ENCODE results near the gene OXCT1.

The OXCT1 gene

GRCh38 chr5:41794471-41794870 is 75.8 kb downstream of the OXCT1 start:
- TF ChIP-seq POLR2AphosphoS5 (IDR thresholded peaks at IDR 0.05; ENCODE audit: low read depth, low read length) (peak; percentile 41; the same call in 1 of the 2 replicates), SIN3A (IDR thresholded peaks at IDR 0.05; ENCODE audit: borderline replicate concordance, insufficient read depth, low read length) (no peak), TAF1 (IDR thresholded peaks at IDR 0.05; ENCODE audit: borderline replicate concordance, insufficient read depth, low read length) (no peak), FOXP2 (optimal IDR thresholded peaks at IDR 0.05; ENCODE audit: borderline replicate concordance, extremely low read depth, extremely low read length, insufficient read depth) (no peak)

GRCh38 chr5:41793141-41793770 is 77.0 kb downstream of the OXCT1 start:
- TF ChIP-seq FOXP2 (optimal IDR thresholded peaks at IDR 0.05; ENCODE audit: borderline replicate concordance, extremely low read depth, extremely low read length, insufficient read depth): no peak
- TF ChIP-seq POLR2AphosphoS5 (IDR thresholded peaks at IDR 0.05; ENCODE audit: low read depth, low read length): peak; percentile 28; the same call in 1 of the 2 replicates

GRCh38 chr5:41790038-41790776 is 80.0 kb downstream of the OXCT1 start:
- TF ChIP-seq FOXP2 (optimal IDR thresholded peaks at IDR 0.05; ENCODE audit: borderline replicate concordance, extremely low read depth, extremely low read length, insufficient read depth) (no peak), POLR2AphosphoS5 (IDR thresholded peaks at IDR 0.05; ENCODE audit: low read depth, low read length) (no peak), REST (IDR thresholded peaks at IDR 0.05; ENCODE audit: insufficient read depth in 1 of 2, low read depth in 2 of 2, low read length in 2 of 2) (no peak), TAF1 (IDR thresholded peaks at IDR 0.05; ENCODE audit: borderline replicate concordance, insufficient read depth, low read length) (no peak), SIN3A (IDR thresholded peaks at IDR 0.05; ENCODE audit: borderline replicate concordance, insufficient read depth, low read length) (no peak)

GRCh38 chr5:41789434-41789833 is 80.8 kb downstream of the OXCT1 start:
- no peak for TF ChIP-seq SIN3A (IDR thresholded peaks at IDR 0.05; ENCODE audit: borderline replicate concordance, insufficient read depth, low read length)
- no peak for TF ChIP-seq TAF1 (IDR thresholded peaks at IDR 0.05; ENCODE audit: borderline replicate concordance, insufficient read depth, low read length)
- TF ChIP-seq POLR2AphosphoS5 (IDR thresholded peaks at IDR 0.05; ENCODE audit: low read depth, low read length): no peak
- no peak for TF ChIP-seq FOXP2 (optimal IDR thresholded peaks at IDR 0.05; ENCODE audit: borderline replicate concordance, extremely low read depth, extremely low read length, insufficient read depth)
- no peak for TF ChIP-seq REST (IDR thresholded peaks at IDR 0.05; ENCODE audit: insufficient read depth in 1 of 2, low read depth in 2 of 2, low read length in 2 of 2)

GRCh38 chr5:41788941-41789368 is 81.3 kb downstream of the OXCT1 start:
- TF ChIP-seq SIN3A (IDR thresholded peaks at IDR 0.05; ENCODE audit: borderline replicate concordance, insufficient read depth, low read length) (no peak), TAF1 (IDR thresholded peaks at IDR 0.05; ENCODE audit: borderline replicate concordance, insufficient read depth, low read length) (no peak), POLR2AphosphoS5 (IDR thresholded peaks at IDR 0.05; ENCODE audit: low read depth, low read length) (no peak), FOXP2 (optimal IDR thresholded peaks at IDR 0.05; ENCODE audit: borderline replicate concordance, extremely low read depth, extremely low read length, insufficient read depth) (no peak), REST (IDR thresholded peaks at IDR 0.05; ENCODE audit: insufficient read depth in 1 of 2, low read depth in 2 of 2, low read length in 2 of 2) (no peak)

- TF ChIP-seq POLR2AphosphoS5 (IDR thresholded peaks at IDR 0.05; ENCODE audit: low read depth, low read length): no peak
- no peak for TF ChIP-seq REST (IDR thresholded peaks at IDR 0.05; ENCODE audit: insufficient read depth in 1 of 2, low read depth in 2 of 2, low read length in 2 of 2)
- TF ChIP-seq TAF1 (IDR thresholded peaks at IDR 0.05; ENCODE audit: borderline replicate concordance, insufficient read depth, low read length): no peak
- TF ChIP-seq FOXP2 (optimal IDR thresholded peaks at IDR 0.05; ENCODE audit: borderline replicate concordance, extremely low read depth, extremely low read length, insufficient read depth): no peak
- no peak for TF ChIP-seq SIN3A (IDR thresholded peaks at IDR 0.05; ENCODE audit: borderline replicate concordance, insufficient read depth, low read length)
Observed at GRCh38 chr5:41787265-41787664, 83.0 kb downstream of the OXCT1 start.

Data from PFSK-1 (cell line).